Measurements from ENCODE around the gene STRBP. TPM values are rescaled to one million over a fixed set of nuclear protein-coding genes. Genes with fewer than 3 reads are reported as not detected.

The STRBP gene
- total and polyA plus RNA-seq, 9 of the 15 experiments (the other 6 are each of a cell fraction or from before 2014, with no cell fraction given), result 27.7 to 84.0 (median 70.2) TPM

- intact Hi-C loops (cut with micrococcal nuclease), result no loop called here
- H4K20me1 ChIP-seq (replicated peaks; ENCODE audit: control insufficient read depth, insufficient read depth, low read length), result peaks cover 16% of the 10 kb centered on the region
- POLR2A ChIA-PET, result interaction anchor here (1.0 to 2.7 kb wide), 4 partner anchors 9 to 17 kb away, joined by 3 to 30 read pairs (median 6); no protein-coding TSS in a partner anchor
- no peaks in the 10 kb centered on the region for H3K27me3 ChIP-seq (ENCODE audit: control insufficient read depth in 2 of 2, insufficient read depth in 2 of 2, low read length in 2 of 2)
- no peak overlapping the region for H3K4me2 ChIP-seq (ENCODE audit: insufficient read depth, low read length)
- WGBS (ENCODE audit: insufficient coverage, low coverage, missing lambda C conversion rate), result 57% methylated on average over 1 of the region's 1 CpG
- CTCF ChIA-PET (ENCODE audit: low intra/inter-chr PET ratio), result no interaction called here
- H3K4me1 ChIP-seq (replicated peaks in 1 of 2; ENCODE audit: control insufficient read depth in 2 of 2, insufficient read depth in 2 of 2, low read length in 2 of 2), result peaks cover 3 to 13% of the 10 kb centered on the region in 2 experiments; a peak in 3 of 5 replicates
- no peak overlapping the region for H3K4me3 ChIP-seq
- no peaks in the 10 kb centered on the region for H3K9me1 ChIP-seq (ENCODE audit: control insufficient read depth, insufficient read depth, low read length)
- FAIRE-seq, result no peak
- H3K9me3 ChIP-seq (replicated peaks; ENCODE audit: control insufficient read depth, insufficient read depth, low read depth, low read length), result no peaks in the 10 kb centered on the region
- no peak for ATAC-seq
- H3K79me2 ChIP-seq (ENCODE audit: control insufficient read depth, insufficient read depth, low read length), result peaks cover 97% of the 10 kb centered on the region
- 0 out of 3 replicates have a peak, but pooled peaks cover 3% of the 10 kb centered on the region for H3K36me3 ChIP-seq (ENCODE audit: control insufficient read depth, insufficient read depth, low read length)
- no peak overlapping the region for H3K27ac ChIP-seq (ENCODE audit: extremely low read depth, low read depth, low read length)
- in situ Hi-C loops (cut with MboI), result no loop called here
- no peak overlapping the region for H2AFZ ChIP-seq (ENCODE audit: low read depth, low read length)
- no TSS peak for BruUV-seq (replicated peaks)
- DNase-seq (ENCODE audit: extremely low read depth in 1 of 4, low spot score in 3 of 4), result no peak
- no peak overlapping the region for H3K9ac ChIP-seq (ENCODE audit: insufficient read depth in 1 of 2, low read depth in 2 of 2, low read length in 2 of 2)
- TF ChIP-seq ZNF24 (IDR thresholded peaks at IDR 0.05) (no peak), ELF1 (tag; IDR thresholded peaks at IDR 0.05) (no peak), FOXA1 (IDR thresholded peaks at IDR 0.05; ENCODE audit: borderline replicate concordance) (no peak), MAZ (CRISPR knock-in tag; conservative IDR thresholded peaks at IDR 0.05 in 1 of 2, IDR thresholded peaks at IDR 0.05 in 1 of 2) (no peak), ZBTB34 (CRISPR knock-in tag; IDR thresholded peaks at IDR 0.05) (no peak), ZNF395 (CRISPR knock-in tag; IDR thresholded peaks at IDR 0.05) (no peak), ATF1 (CRISPR knock-in tag; IDR thresholded peaks at IDR 0.05) (no peak), ATF1 (tag; IDR thresholded peaks at IDR 0.05) (no peak), FIP1L1 (IDR thresholded peaks at IDR 0.05; ENCODE audit: low read depth, low read length, poor library complexity, severe bottlenecking) (no peak), REST (IDR thresholded peaks at IDR 0.05; ENCODE audit: borderline replicate concordance) (no peak), REST (CRISPR knock-in tag; IDR thresholded peaks at IDR 0.05; ENCODE audit: low read depth) (no peak), ZNF707 (CRISPR knock-in tag; conservative IDR thresholded peaks at IDR 0.05) (no peak), EHMT2 (IDR thresholded peaks at IDR 0.05) (no peak), JUNB (CRISPR knock-in tag; conservative IDR thresholded peaks at IDR 0.05) (no peak)
These were observed 15.2 kb downstream of the STRBP start for GRCh38 chr9:123253204-123253603.

All from K562 (cell line).